GM12875 (cell line): ENCODE measurements around the gene FAM193B.

Experiments
- H3K4me3 ChIP-seq: one replicate; pipeline ENCODE4 v1.5.1; 2011; ENCODE audit warnings: low read depth, low read length, control low read depth
- TF ChIP-seq, protein P1 (sequence below): IDR thresholded peaks from 2 replicates; pipeline ENCODE4 v1.5.1; 2011; ENCODE audit warnings: low read depth, mild to moderate bottlenecking, control low read depth, inconsistent platforms, low read length, moderate library complexity, borderline replicate concordance; ENCODE audit not compliant: insufficient read depth

FAM193B gene

DNA sequence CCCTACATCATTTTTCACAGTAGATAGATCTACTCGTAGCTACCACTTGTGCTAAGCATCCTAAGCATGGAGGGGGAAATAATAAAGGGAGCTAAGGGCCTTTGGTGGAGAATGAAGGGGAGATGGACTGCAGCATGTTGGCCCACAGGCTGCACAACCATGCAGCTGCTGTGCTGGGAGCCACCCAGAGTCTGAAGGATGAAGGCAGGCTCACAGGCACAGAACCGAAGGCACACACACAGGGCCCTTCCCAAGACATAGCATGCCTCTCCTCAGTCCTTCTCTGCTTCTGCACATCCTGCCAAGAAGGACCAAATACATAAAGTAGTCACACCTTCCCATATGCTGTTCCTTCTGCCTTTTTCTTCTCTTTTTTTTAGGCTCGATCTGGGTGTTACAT, 6.6 kb downstream of the FAM193B start:
- TF ChIP-seq, protein P1, sequence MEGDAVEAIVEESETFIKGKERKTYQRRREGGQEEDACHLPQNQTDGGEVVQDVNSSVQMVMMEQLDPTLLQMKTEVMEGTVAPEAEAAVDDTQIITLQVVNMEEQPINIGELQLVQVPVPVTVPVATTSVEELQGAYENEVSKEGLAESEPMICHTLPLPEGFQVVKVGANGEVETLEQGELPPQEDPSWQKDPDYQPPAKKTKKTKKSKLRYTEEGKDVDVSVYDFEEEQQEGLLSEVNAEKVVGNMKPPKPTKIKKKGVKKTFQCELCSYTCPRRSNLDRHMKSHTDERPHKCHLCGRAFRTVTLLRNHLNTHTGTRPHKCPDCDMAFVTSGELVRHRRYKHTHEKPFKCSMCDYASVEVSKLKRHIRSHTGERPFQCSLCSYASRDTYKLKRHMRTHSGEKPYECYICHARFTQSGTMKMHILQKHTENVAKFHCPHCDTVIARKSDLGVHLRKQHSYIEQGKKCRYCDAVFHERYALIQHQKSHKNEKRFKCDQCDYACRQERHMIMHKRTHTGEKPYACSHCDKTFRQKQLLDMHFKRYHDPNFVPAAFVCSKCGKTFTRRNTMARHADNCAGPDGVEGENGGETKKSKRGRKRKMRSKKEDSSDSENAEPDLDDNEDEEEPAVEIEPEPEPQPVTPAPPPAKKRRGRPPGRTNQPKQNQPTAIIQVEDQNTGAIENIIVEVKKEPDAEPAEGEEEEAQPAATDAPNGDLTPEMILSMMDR, result no peak
- no peak overlapping the region for H3K4me3 ChIP-seq

GRCh38 chr5:177546258-177546741, 8.1 kb downstream of the FAM193B start:
- TF ChIP-seq, protein P1, result no peak
- H3K4me3 ChIP-seq, result no peak overlapping the region

GRCh38 chr5:177545487-177546257, 8.7 kb downstream of the FAM193B start:
- TF ChIP-seq, protein P1, result no peak
- no peak overlapping the region for H3K4me3 ChIP-seq

- TF ChIP-seq, protein P1, result no peak
- H3K4me3 ChIP-seq, result no peak overlapping the region
Measured at GRCh38 chr5:177542816-177543465, 11.4 kb downstream of the FAM193B start.

DNA sequence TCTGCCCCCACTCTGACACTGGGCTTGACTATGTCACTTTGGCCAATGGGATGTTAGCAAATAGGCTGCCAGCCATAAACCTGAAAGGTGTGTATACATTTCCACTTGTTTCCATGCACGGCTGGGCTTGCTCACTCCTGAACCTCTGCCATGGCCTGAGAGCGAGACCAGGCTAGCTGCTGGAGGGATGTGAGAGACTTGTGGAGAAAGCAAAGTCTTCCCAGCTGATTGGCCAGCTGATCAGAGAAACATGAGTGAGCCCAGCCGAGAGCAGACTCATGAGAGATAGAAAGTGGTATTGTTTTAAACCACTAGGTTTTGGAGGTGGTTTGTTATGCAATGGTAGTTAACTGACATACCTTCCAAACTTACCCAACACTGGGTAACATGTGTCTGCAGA, 13.9 kb downstream of the FAM193B start:
- TF ChIP-seq, protein P1, result no peak
- H3K4me3 ChIP-seq, result no peak overlapping the region

GRCh38 chr5:177539411-177539810, 15.0 kb downstream of the FAM193B start:
- H3K4me3 ChIP-seq, result no peak overlapping the region
- TF ChIP-seq, protein P1, result no peak

GRCh38 chr5:177538876-177539275, 15.5 kb downstream of the FAM193B start:
- no peak overlapping the region for H3K4me3 ChIP-seq
- TF ChIP-seq, protein P1, result no peak
